ES-I3 (cell line): ENCODE results near the gene ZNF17.
A peak's percentile ranks its signal among the peaks of the same experiment; 100 is the strongest.
"Not testable (repeated sequence)": the region's sequence is repeated elsewhere in the genome, so short reads cannot be mapped to it uniquely, and the experiment has no call there.

Source experiments
- H3K36me3 ChIP-seq: 2 replicates; pipeline ENCODE4 v1.6.1; 2013; ENCODE audit warnings: mild to moderate bottlenecking, low read length, control low read depth, moderate library complexity; ENCODE audit not compliant: insufficient read depth
- H3K4me1 ChIP-seq: 2 replicates; pipeline ENCODE4 v1.6.1; 2013; ENCODE audit warnings: mild to moderate bottlenecking, control low read depth, low read length; ENCODE audit not compliant: insufficient read depth
- H3K9ac ChIP-seq: 2 replicates; pipeline ENCODE4 v1.6.1; 2013; ENCODE audit warnings: low read depth, mild to moderate bottlenecking, low read length, moderate library complexity
- H3K9me3 ChIP-seq: 2 replicates; pipeline ENCODE4 v1.6.1; 2013; ENCODE audit warnings: mild to moderate bottlenecking, low read length, moderate library complexity; ENCODE audit not compliant: control insufficient read depth, insufficient read depth

ZNF17 gene

DNA sequence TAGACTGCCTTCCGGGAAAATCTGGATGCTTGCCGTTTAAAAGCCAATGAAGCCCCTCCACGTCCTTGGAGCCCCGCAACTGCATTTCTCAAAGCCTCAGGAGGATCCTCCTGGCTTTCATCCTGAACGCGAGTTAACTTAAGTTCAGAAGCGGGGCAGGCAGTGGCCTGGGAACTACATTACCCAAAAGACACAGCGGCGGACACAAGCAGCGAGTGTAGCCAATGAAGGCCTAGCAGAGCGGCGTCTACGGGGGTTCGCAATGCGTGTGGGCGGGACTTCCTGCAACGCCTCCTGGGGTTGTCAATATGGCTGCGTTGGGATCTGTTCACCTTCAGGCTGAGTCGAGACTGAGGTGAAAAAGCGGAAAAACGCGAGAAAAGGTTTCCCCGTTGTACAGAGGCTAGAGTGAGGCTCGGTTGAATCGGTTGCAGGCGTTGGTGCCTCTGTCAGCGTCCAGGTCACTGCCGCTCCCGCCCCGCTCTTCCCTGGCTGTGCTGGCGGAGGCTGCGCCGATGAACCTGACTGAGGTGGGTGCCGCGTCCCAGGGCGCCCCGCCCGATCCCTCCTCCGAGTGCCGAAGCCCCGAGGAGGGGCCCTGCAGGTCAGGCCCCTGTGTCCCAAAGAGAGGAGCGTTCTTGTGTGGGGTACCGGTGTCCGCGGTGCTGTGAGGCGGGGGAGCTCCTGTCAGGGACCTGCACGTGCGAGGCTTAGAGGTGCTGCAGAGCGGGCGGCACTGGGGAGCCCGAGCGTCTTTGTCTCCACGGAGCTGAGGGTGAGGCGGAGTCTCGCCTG lies at the start of gene ZNF17:
Gene ZNF17, plus strand, starts transcription at position 285 of the 795 bp plus-strand sequence. CDS start 2,455 bp downstream, outside the sequence.
- H3K4me1 ChIP-seq = no peaks in the 10 kb centered on the region
- H3K36me3 ChIP-seq = no peaks in the 10 kb centered on the region
- no peaks in the 10 kb centered on the region for H3K9me3 ChIP-seq
- peak within 1 kb of the TSS; percentile 69 for H3K9ac ChIP-seq

- H3K4me1 ChIP-seq = no peaks in the 10 kb centered on the region; the same call in 1 of the 2 replicates
- peaks cover 3% of the 10 kb centered on the region for H3K36me3 ChIP-seq
- H3K9me3 ChIP-seq = no peaks in the 10 kb centered on the region
- H3K9ac ChIP-seq = peak overlapping the region; percentile 57
These were observed 48.5 kb upstream of the ZNF17 start for GRCh38 chr19:57362419-57362818.

- Histone ChIP-seq H3K36me3 (no peaks in the 10 kb centered on the region), H3K9me3 (no peaks in the 10 kb centered on the region), H3K4me1 (no peaks in the 10 kb centered on the region; the same call in 1 of the 2 replicates), H3K9ac (peak within 1 kb of the TSS; percentile 57)
These were observed 47.8 kb upstream of the ZNF17 start, which contains the start of the genes TRAPPC2B and ZNF547 for GRCh38 chr19:57362997-57363687. Gene TRAPPC2B (plus strand): TSS chr19:57363551. CDS start chr19:57364834, 1,283 bp downstream. Gene ZNF547 (plus strand): TSS chr19:57363551. CDS start chr19:57368556, 5,005 bp downstream.

DNA sequence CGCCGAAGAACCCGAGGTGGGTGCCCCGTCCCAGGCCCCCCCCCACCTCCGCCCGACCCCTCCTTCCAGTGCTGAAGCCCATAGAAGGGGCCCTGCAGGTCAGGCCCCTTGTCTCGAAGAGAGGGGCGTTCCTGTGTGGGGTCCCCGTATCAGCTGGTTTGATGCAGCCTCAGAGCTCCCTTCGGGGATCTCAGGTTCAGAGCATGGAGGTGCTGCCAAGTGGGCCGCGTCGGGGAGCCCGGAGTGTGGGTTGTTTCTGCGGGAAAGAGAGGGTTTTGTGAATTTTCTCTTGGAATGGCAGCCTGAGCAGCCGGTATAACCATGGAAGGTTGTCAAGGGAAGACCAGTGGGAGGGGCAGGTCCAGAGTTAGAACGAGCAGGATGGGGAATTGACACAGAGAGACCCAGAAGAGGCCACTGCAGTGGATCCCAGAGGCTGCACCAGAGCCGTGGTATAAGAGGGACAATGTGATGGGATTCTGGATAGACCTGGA lies 47.2 kb upstream of the ZNF17 start:
- no peaks in the 10 kb centered on the region for H3K36me3 ChIP-seq
- no peaks in the 10 kb centered on the region; the same call in 1 of the 2 replicates for H3K4me1 ChIP-seq
- peak overlapping the region; percentile 57 for H3K9ac ChIP-seq
- no peaks in the 10 kb centered on the region for H3K9me3 ChIP-seq

- no peak overlapping the region for H3K9ac ChIP-seq
- no peaks in the 10 kb centered on the region for H3K36me3 ChIP-seq
- H3K9me3 ChIP-seq = no peaks in the 10 kb centered on the region
- no peaks in the 10 kb centered on the region for H3K4me1 ChIP-seq
These were observed 44.2 kb upstream of the ZNF17 start for GRCh38 chr19:57366776-57367175.

DNA sequence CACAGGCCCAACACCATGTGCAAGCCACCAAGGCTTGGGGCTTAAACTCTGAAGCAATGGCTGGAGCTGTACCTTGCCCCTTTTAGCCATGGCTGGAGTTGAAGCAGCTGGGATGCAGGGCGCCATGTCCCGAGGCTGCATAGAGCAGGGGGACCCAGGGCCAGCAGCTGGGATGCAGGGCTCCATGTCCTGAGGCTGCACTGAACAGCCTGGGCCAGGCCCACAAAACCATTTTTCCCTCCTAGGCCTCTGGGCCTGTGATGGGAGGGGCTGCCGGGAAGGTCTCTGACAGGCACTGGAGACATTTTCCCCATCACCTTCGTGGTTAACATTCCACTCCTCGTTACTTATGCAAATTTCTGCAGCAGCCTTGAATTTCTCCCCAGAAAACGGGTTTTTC lies 36.8 kb upstream of the ZNF17 start:
- Histone ChIP-seq H3K9ac (no peak overlapping the region), H3K4me1 (no peaks in the 10 kb centered on the region), H3K36me3 (peaks cover 8% of the 10 kb centered on the region; the same call in 1 of the 2 replicates), H3K9me3 (no peaks in the 10 kb centered on the region; the same call in none of the 2 replicates)

- not testable (repeated sequence) for H3K36me3 ChIP-seq, H3K4me1 ChIP-seq, H3K9ac ChIP-seq, H3K9me3 ChIP-seq
These were observed 36.3 kb upstream of the ZNF17 start for GRCh38 chr19:57374647-57375046.

DNA sequence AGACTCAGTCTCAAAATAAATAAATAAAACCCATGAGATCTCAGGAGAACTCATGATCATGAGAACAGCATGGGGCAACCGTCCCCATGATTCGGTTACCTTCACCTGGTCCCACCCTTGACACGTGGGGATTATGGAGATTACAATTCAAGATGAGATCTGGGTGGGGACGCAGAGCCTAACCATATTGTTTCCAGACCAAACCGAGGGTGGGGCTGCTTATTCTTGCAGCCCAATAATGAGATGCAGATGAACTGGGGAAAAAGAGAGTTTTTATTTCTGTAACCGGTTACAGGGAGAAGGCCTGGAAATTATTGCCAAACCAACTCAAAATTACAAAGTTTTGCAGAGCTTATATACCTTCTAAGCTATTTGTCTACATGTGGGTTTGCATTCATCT lies 34.8 kb upstream of the ZNF17 start:
- H3K9me3 ChIP-seq = no peaks in the 10 kb centered on the region; the same call in none of the 2 replicates
- peaks cover 8% of the 10 kb centered on the region; the same call in 1 of the 2 replicates for H3K36me3 ChIP-seq
- H3K9ac ChIP-seq = no peak overlapping the region
- no peaks in the 10 kb centered on the region for H3K4me1 ChIP-seq

GRCh38 chr19:57377498-57378146 lies 33.3 kb upstream of the ZNF17 start:
- Histone ChIP-seq H3K9me3 (no peaks in the 10 kb centered on the region; the same call in none of the 2 replicates), H3K9ac (no peak overlapping the region), H3K36me3 (peaks cover 8% of the 10 kb centered on the region; the same call in 1 of the 2 replicates), H3K4me1 (no peaks in the 10 kb centered on the region)

DNA sequence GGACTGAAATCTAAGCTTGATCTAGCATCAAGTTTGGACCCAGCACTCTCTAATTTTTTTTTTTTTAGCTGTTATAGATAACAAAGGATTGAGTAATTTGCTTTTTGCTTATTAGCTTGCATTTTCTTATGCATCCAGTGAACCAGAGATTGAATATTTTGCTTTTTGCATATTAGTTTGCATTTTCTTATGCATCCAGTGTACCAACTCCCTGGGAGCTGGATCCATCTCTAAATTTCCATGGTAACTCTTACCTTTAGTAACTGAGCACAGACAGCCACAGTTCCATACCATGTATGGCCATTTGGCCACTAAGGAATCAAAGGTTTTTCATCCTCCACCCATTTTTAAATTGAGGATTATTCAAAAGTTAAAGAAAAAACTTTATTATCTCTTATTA lies 30.0 kb upstream of the ZNF17 start:
- H3K9ac ChIP-seq = no peak overlapping the region
- no peaks in the 10 kb centered on the region for H3K4me1 ChIP-seq
- peaks cover 8% of the 10 kb centered on the region; the same call in 1 of the 2 replicates for H3K36me3 ChIP-seq
- H3K9me3 ChIP-seq = no peaks in the 10 kb centered on the region; the same call in 1 of the 2 replicates

DNA sequence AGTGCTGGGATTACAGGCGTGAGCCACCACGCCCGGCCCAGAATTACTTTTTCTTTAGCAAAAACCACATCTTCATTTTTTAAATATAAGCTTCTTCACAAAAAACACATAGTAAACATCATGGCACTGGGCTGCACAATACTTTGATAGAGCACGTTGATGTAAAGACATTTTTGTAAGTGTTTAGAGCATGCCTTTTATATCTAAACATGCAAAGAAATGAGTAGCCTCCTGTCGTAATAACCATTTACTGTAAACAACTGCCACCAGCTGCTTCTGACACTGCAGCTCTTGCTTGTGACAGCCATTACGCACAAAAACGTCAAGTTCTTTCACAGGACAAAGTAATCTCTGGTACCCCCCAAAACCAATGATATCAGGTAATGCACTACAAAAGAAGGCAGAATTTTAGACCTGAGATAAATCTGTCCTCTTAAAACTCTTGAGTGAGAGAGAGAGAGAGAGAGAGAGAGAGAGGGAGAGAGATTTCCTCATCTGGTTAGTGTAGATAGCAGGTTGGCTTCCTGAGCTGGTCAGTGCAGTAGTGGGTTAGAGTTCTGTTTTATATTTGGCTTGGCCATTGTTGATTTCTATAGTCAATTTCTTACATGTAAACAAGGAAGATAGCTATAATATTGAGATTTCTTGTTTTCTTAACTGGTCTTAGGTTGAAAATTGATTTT lies 28.0 kb upstream of the ZNF17 start:
- H3K4me1 ChIP-seq = no peaks in the 10 kb centered on the region
- H3K36me3 ChIP-seq = no peaks in the 10 kb centered on the region; the same call in 1 of the 2 replicates
- no peak overlapping the region for H3K9ac ChIP-seq
- H3K9me3 ChIP-seq = no peaks in the 10 kb centered on the region; the same call in 1 of the 2 replicates

DNA sequence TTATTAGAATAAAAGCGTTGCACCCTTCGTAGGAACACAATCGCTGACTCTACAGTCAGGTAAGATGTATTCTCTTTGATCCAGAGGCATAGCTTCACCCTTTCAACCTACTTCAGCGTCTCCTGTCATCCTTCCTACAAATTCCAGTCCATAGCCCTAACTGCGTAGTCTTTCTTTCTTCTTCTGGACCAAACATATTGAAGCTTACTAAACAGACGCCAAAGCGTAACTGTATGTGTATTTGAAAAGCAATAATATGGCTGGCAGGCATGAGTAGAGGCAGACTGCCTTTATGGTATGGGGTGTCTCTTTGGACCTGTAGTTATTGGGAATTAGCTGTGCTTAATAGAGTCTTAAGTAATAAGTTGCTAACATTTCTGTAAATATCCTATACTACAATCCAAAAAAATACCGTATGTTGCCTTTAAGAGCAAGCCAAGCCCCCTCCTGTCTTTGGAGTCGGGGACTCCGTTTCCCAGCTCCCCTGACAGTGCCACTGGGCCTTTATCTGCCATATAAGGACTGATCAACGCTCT lies 21.7 kb upstream of the ZNF17 start:
- H3K36me3 ChIP-seq = no peaks in the 10 kb centered on the region
- H3K4me1 ChIP-seq = no peaks in the 10 kb centered on the region
- H3K9me3 ChIP-seq = no peaks in the 10 kb centered on the region
- peak overlapping the region; percentile 41 for H3K9ac ChIP-seq

DNA sequence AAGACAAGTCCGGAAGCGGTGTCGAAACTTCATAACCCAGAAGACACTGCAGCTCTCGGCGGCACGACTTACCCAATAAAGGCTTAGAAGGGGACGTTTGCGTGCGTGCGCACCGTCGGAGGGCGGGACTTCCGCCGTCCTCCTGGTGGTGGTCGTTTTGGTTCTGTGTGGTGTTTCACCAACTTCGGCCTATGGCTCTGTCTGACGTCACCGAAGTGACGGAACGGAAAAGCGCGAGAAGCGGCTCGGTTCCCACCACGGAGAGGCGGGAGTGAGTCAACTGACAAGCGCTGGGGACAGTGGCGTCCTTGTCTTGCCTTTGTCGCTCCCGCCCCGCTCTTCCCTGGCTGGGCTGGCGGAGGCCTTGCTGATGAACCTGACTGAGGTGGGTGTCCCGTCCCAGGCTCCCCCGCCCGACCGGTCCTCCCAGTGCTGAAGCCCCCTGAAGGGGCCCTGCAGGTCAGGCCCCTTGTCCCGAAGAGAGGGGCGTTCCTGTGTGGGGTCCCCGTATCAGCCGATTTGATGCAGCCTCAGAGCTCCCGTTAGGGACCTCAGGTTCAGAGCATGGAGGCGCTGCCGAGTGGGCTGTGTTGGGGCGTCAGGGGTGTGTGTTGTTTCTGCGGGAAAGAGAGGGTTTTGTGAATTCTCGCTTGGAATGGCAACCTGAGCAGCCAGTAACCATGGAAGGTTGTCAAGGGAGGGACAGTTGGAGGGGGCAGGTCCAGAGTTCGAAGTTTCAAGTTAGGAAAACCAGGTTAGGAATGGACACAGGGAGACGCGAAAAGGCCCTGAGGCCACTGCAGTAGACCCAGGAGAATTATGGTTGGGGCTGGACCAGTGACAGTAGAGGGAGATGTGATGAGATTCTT lies 21.0 kb upstream of the ZNF17 start, which contains the start of gene ZNF548:
Gene ZNF548, plus strand, starts transcription at position 125 of the 869 bp plus-strand sequence. Its CDS starts 246 bp downstream, at position 371.
- H3K4me1 ChIP-seq = no peaks in the 10 kb centered on the region
- no peaks in the 10 kb centered on the region for H3K9me3 ChIP-seq
- peak within 1 kb of the TSS; percentile 60 for H3K9ac ChIP-seq
- no peaks in the 10 kb centered on the region for H3K36me3 ChIP-seq
